ENCODE data around the gene GALK1.

The GALK1 gene

DNA sequence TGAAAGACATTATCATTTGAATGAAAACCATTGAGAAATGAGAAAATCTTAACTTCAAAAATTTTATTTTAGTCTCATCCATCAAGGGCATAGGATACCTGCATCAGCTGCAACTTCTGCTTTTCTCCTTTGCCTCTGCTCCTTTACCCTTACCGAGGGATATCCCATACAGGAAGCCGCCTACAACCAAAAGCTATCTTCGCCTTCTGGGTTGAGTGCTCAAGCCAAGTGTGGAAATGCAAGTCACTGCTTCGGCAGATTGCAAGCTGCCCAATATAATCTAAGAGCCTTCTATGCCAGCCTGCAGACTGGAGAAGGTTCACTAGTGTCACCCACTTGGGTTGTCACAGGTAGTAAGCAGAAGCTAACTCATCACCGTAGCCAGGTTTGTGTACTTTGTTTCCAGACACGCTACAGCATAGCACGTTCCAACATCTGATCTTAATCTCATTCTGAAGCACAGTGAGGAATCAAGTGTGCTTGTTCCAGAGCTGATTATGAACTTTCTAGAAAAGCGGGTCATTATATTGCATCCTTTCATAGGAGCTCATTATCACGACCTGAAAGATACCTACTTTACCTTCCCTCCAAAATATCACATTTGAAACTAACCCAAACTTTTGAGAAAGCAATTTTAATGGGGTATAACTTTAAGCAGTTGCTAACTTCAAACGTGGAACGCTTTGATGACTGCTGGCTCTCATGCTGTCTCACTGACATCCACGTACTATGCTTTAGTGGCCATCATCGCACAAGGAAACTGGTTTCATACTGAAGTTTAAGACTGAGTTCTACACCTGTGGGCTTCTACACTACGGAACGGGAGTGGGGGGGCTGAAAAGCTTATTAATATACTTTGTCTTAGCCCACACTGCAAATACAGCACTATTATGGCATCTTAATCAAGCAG, 11.6 kb upstream of the GALK1 start:
- TF ChIP-seq, protein P1, sequence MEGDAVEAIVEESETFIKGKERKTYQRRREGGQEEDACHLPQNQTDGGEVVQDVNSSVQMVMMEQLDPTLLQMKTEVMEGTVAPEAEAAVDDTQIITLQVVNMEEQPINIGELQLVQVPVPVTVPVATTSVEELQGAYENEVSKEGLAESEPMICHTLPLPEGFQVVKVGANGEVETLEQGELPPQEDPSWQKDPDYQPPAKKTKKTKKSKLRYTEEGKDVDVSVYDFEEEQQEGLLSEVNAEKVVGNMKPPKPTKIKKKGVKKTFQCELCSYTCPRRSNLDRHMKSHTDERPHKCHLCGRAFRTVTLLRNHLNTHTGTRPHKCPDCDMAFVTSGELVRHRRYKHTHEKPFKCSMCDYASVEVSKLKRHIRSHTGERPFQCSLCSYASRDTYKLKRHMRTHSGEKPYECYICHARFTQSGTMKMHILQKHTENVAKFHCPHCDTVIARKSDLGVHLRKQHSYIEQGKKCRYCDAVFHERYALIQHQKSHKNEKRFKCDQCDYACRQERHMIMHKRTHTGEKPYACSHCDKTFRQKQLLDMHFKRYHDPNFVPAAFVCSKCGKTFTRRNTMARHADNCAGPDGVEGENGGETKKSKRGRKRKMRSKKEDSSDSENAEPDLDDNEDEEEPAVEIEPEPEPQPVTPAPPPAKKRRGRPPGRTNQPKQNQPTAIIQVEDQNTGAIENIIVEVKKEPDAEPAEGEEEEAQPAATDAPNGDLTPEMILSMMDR (IDR thresholded peaks at IDR 0.05): no peak
- H3K27me3 ChIP-seq: no peaks in the 10 kb centered on the region
- peak in 1 of 2 donors; percentile 48 for DNase-seq
- H3K9me3 ChIP-seq: no peaks in the 10 kb centered on the region
- intact Hi-C loops (cut with DNase I; ENCODE audit: low total_unique reads): no loop called here
- peaks cover 44 to 59% (median 50%) of the 10 kb centered on the region in 3 donors for H3K36me3 ChIP-seq
- H3K4me1 ChIP-seq: peaks cover 0 to 39% (median 28%) of the 10 kb centered on the region in 4 donors
- peak overlapping the region; percentile 78 for H3K4me3 ChIP-seq
- H3K27ac ChIP-seq: peak overlapping the region in 1 of 2 donors; percentile 97

DNA sequence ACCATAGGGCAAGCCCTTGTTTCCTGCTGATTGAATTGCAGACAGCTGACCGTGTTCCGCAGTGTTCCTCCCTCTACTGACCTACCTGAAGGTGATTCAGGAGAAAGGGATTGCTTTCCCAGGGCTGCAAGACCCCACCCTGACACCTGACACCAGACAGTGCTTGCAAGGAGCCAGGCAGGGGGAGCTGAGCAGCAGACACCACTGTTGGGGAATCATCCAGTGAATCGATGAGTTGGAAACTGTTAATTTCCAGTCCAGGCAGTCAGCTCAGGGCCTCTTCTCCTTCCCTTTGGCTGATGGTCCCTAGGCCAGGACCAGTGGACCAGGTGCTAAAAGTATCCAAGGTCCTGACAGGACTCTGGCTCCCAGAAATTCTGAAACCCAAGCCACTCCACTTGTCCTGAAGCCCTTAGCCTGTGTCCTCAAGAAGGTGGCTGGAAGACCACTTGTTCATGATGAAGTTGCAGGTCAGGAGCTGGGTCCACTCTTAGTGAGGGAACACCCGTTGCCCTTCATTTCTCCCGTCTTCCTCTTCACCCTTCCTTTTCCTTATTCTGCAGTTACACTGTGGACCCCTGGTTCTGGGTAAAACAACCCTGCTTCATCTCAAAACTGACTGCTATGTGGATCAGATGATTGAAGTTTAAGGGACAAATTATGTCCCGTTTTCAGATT, 10.1 kb upstream of the GALK1 start:
- Histone ChIP-seq H3K27ac (peak overlapping the region in 1 of 2 donors; percentile 40), H3K27me3 (no peaks in the 10 kb centered on the region), H3K4me3 (no peak overlapping the region), H3K9me3 (no peaks in the 10 kb centered on the region), H3K4me1 (peaks cover 0 to 37% (median 25%) of the 10 kb centered on the region in 4 donors), H3K36me3 (peaks cover 44 to 59% (median 50%) of the 10 kb centered on the region in 3 donors)
- peak in 1 of 2 donors; percentile 62 for DNase-seq
- intact Hi-C loops (cut with DNase I; ENCODE audit: low total_unique reads): no loop called here
- TF ChIP-seq, protein P1 (IDR thresholded peaks at IDR 0.05): no peak

DNA sequence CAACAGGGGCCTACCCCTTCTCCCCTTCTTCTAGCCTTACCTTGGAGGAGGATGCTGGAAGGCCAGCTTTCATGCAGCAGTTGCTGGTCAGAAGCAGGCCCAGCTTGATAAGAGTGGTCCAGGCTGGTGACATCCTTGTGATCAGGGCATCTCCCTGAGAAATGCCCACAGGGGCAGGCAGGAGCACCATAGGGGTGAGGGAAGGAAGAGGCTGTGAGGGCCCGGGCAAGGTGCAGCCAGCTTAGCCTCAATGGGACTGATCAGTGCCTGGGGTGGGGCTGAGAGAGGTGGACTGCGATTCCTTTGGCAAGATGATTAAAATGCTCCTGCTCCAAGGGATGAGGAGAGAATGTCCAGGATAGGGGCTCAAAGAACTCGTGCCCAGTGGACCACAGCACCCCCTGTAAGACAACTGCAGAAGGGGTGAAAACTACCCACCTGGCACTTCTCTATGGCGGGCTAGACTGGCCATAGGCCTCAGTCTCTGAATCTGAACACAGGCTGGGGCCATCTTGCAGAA, 9.5 kb upstream of the GALK1 start:
- DNase-seq: peak in 1 of 2 donors; percentile 64
- no peak overlapping the region for H3K27ac ChIP-seq
- TF ChIP-seq, protein P1 (IDR thresholded peaks at IDR 0.05): no peak
- intact Hi-C loops (cut with DNase I; ENCODE audit: low total_unique reads): no loop called here
- peaks cover 0 to 35% (median 23%) of the 10 kb centered on the region in 4 donors for H3K4me1 ChIP-seq
- H3K27me3 ChIP-seq: no peaks in the 10 kb centered on the region
- H3K9me3 ChIP-seq: no peaks in the 10 kb centered on the region
- no peak overlapping the region for H3K4me3 ChIP-seq
- H3K36me3 ChIP-seq: peaks cover 44 to 59% (median 50%) of the 10 kb centered on the region in 3 donors

DNA sequence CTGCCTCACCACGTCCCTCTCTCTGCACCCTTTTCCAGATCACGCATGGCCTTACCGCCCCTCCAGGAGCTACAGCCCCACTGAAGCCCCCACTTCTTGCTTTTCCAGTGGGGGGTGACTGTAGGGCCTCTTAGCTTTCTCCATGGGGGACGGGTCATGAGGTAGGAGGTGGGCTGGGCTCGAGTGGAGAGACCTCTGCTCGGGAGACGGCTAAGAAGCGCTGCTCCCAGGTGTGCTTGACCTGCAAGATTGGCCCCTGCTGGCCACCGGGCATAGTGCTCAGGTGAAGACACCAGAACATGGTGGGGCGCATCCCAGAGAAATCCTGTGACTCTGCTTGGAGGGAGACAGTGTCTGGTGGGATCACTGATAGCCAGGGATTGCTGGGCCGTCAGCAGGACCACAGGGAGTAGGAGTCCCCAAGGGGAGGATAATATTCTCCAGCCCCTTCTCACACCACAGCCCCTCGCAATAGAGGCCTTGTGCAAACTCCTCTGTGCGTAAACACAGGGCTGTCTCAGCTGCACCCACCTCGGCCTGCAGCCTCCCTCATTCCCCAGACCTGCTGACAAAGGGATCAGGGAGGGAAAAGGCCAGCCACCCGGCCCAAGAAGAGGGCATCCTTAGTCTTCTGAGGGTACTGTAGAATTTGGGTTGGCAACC, 8.9 kb upstream of the GALK1 start:
- intact Hi-C loops (cut with DNase I; ENCODE audit: low total_unique reads): no loop called here
- Histone ChIP-seq H3K36me3 (peaks cover 43 to 54% (median 49%) of the 10 kb centered on the region in 3 donors), H3K27me3 (no peaks in the 10 kb centered on the region), H3K9me3 (no peaks in the 10 kb centered on the region), H3K4me1 (peaks cover 0 to 35% (median 23%) of the 10 kb centered on the region in 4 donors), H3K27ac (no peak overlapping the region), H3K4me3 (no peak overlapping the region)
- TF ChIP-seq, protein P1 (IDR thresholded peaks at IDR 0.05): no peak
- DNase-seq: peak in 1 of 2 donors; percentile 66

DNA sequence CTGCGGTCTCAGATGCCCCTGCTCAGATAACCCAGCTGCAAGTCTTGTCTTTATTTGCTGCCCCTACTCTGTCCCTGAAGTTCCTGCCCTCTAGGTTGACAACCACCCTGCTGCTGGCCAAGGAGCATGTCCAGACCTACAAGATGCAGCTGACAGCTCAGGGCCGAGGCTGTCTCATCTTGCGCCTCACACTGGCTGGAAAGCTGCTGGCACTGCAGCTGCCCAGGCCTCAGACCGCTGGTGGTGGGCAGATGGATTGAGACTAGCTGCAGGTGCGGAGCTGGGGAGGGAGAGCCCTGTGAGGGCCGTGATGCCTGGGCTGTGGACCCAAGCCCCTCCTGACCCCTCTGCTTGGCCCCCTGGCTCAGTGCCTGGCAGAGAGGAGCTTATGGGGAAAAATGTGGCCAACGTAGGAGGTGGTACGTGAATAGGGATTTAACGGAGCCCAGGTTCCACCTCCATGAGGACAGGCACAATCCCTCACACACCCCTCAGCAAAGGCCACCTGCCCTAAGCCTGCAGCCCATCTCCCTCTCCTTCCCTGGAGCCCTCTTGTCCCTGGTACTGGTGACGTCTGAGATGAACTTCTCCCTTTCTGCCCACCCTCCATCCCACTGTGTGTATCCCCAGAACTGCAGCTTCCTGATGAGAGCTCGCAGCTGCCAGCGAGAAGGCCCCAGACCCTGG, 8.3 kb upstream of the GALK1 start:
- H3K27ac ChIP-seq: no peak overlapping the region
- DNase-seq: peak in 1 of 2 donors; percentile 62
- H3K36me3 ChIP-seq: peaks cover 36 to 47% (median 42%) of the 10 kb centered on the region in 3 donors
- H3K9me3 ChIP-seq: no peaks in the 10 kb centered on the region
- intact Hi-C loops (cut with DNase I; ENCODE audit: low total_unique reads): no loop called here
- TF ChIP-seq, protein P1 (IDR thresholded peaks at IDR 0.05): no peak
- no peaks in the 10 kb centered on the region for H3K27me3 ChIP-seq
- no peak overlapping the region for H3K4me3 ChIP-seq
- H3K4me1 ChIP-seq: peaks cover 0 to 35% (median 23%) of the 10 kb centered on the region in 4 donors

All from tibial artery (tissue), 4 donors.